Small intestine (tissue), 7 donors: Measurements from ENCODE around the gene AMIGO1. TPM values are rescaled to one million over a fixed set of nuclear protein-coding genes. Genes with fewer than 3 reads are reported as not detected.

Source experiments
- DNase-seq, 2 donors: peaks; one replicate each; pipeline versions ENCODE4 v3.0.0 to v3.0.0-alpha.2; 2013
- FAIRE-seq: peaks from 2 replicates; lab custom pipeline; 2012; peaks lifted over from hg19 to GRCh38; lab: Jason Lieb, UNC
- H3K27ac ChIP-seq, 3 donors: one replicate each; pipeline ENCODE4 v1.5.1; 2013; ENCODE audit warnings: low read length in 2 of 3, mild to moderate bottlenecking in 2 of 3, control low read depth in 1 of 3, inconsistent platforms in 1 of 3, low read depth in 1 of 3, moderate library complexity in 1 of 3
- H3K27me3 ChIP-seq, 3 donors: one replicate each; pipeline ENCODE4 v1.6.1; 2013; ENCODE audit warnings: low read length in 3 of 3, inconsistent platforms in 1 of 3; ENCODE audit not compliant: control insufficient read depth in 3 of 3, insufficient read depth in 3 of 3
- H3K36me3 ChIP-seq, 3 donors: one replicate each; pipeline ENCODE4 v1.6.1; 2013; ENCODE audit warnings: low read length in 3 of 3, inconsistent platforms in 1 of 3, low read depth in 1 of 3, mild to moderate bottlenecking in 1 of 3, moderate library complexity in 1 of 3; ENCODE audit not compliant: control insufficient read depth in 3 of 3, insufficient read depth in 2 of 3
- H3K4me1 ChIP-seq, 3 donors: one replicate each; pipeline ENCODE4 v1.6.1; 2013; ENCODE audit warnings: low read length in 2 of 3, inconsistent platforms in 1 of 3, low read depth in 1 of 3, mild to moderate bottlenecking in 1 of 3, moderate library complexity in 1 of 3; ENCODE audit not compliant: control insufficient read depth in 3 of 3, insufficient read depth in 2 of 3
- H3K4me3 ChIP-seq, 3 donors: one replicate each; pipeline ENCODE4 v1.5.1; 2013; ENCODE audit warnings: low read length in 3 of 3, control low read depth in 1 of 3, inconsistent platforms in 1 of 3, low read depth in 1 of 3, mild to moderate bottlenecking in 1 of 3, moderate library complexity in 1 of 3
- H3K9me3 ChIP-seq, 2 donors: one replicate each; pipeline ENCODE4 v1.6.1; 2013; ENCODE audit warnings: low read depth in 1 of 2, low read length in 1 of 2; ENCODE audit not compliant: control insufficient read depth in 2 of 2, insufficient read depth in 1 of 2
- WGBS, 3 donors: extraction: QIAGEN DNeasy Blood & Tissue Kit; methylation state at CpG; one replicate each; pipeline ENCODE4 v1.1.7; 2013; 5-methylcytosine and 5-hydroxymethylcytosine counted together
- polyA plus RNA-seq, 4 donors: library from polyadenylated mRNA; stranded (reverse) in 3 of 4; unstranded in 1 of 4; fragments of 200-250 nt in 3 of 4; fragments of 120-200 nt in 1 of 4; gene quantifications; one replicate each; pipeline versions ENCODE4 v1.2.1 to v1.2.3, GENCODE V29; 2013
- donor health status: healthy with polysubstance abuse.
- donor health status: control.
- donor health status: control.
- donor health status: Bipolar disorder and iron deficiency.
- donor health status: healthy.

Gene AMIGO1
- polyA plus RNA-seq, 4 donors: 1.3 to 2.9 (median 2.2) TPM

DNA sequence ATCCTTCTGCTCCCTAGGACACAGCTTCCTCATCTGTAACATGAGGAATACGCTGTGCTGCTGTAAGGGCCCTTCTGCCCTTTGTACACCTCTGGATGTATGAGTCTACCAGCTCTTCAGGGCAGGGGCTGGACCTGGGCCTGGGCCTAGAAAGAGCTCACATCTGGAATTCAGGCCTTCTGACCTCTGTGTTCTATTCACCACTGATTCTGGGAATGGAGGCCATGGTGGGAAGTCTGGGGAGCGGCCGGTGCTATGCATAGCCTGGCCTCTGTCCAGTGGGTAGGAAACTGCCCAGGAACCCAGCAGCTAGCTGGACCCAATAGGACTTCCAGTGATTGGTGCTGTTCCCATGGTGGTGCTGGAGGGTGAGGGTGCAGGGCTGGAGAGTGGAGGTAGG lies 19.2 kb upstream of the AMIGO1 start:
- H3K27ac ChIP-seq: no peak overlapping the region
- DNase-seq (no peak), FAIRE-seq (no peak)
- H3K36me3 ChIP-seq: no peaks in the 10 kb centered on the region
- WGBS, 3 donors: 87 to 90% (median 87%) methylated on average over 3 of the region's 3 CpGs
- peaks cover 0 to 5% (median 0%) of the 10 kb centered on the region in 3 donors for H3K4me1 ChIP-seq
- no peak overlapping the region for H3K4me3 ChIP-seq
- no peaks in the 10 kb centered on the region for H3K9me3 ChIP-seq
- H3K27me3 ChIP-seq: no peaks in the 10 kb centered on the region

DNA sequence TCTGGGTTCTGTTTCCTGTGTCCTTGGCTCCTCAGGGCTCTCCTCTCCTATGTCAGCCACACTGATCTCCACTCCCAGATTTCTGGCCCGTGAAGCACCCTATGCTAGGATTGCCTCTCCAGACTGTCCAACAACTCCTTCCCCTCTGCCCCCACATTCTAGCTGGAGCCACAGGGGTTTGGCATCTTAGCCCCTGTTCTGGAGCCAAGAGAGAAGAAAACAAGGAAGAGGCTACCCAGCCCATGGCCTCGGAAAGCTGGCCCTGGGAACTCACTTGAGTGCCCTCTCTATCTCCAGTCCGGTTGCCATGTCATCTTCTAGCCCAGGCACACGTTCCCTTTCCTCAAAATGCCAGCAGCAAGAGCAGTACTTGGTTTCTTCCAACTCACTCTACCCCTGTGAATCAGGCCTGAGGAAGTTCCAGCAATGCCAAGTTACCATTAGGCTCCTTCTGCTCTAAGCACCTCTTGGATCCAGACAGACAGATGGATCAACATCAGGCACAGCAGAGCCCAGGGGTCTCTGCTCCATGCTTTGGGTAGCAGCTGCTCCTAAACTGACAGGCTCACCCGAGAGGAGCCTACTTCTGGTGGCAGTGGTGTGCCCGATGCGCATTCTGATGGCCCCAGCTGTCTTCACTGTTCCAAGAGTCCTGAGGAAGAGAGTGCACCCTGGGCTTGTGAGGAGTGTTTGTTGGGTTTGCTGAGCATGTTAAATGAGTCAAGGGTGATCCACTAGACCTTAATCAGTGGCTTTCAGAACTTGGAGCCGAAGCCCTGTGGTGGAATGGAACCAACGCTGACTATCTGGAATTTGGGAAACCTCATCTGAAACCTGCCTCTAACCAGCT lies 18.5 kb upstream of the AMIGO1 start:
- Histone ChIP-seq H3K36me3 (no peaks in the 10 kb centered on the region), H3K9me3 (no peaks in the 10 kb centered on the region), H3K4me1 (peaks cover 0 to 5% (median 0%) of the 10 kb centered on the region in 3 donors), H3K4me3 (no peak overlapping the region), H3K27me3 (no peaks in the 10 kb centered on the region), H3K27ac (no peak overlapping the region)
- FAIRE-seq: no peak
- no peak for DNase-seq
- WGBS, 3 donors: 85 to 88% (median 87%) methylated on average over 9 of the region's 9 CpGs

DNA sequence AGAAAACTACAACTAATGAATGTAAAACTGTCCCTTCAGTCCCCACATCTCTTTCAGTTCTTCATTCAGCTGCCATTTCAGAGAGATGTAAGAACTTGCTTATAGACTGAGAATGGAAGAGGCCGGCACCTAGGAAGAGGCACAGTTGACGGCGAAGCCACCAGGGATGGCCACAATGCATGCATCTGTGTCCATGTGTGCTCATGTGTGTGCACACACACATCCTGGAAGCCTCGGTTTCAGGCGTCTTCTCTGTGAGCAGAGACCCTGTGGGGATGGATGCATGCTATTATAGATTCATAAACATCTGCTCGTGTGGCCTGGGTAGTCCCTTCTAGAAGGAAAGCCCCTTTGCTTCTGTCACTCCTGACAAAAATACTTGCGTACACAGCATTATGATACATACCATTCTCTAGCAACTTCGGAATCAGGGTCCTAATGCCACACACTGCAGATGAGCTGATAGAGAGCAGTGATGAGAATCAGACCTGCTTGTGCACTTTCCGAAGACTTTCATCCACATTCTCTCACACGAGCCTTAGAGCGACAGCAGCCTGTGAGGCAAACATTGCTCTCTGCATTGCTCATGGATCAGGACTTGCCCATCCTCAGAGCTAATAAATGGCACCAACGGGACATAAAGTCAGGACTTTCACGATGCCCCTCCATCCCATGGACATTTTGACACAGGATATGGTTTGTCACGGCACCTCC lies 17.7 kb upstream of the AMIGO1 start:
- peaks cover 0 to 3% (median 0%) of the 10 kb centered on the region in 3 donors for H3K27me3 ChIP-seq
- no peaks in the 10 kb centered on the region for H3K4me1 ChIP-seq
- no peak overlapping the region for H3K4me3 ChIP-seq
- DNase-seq (no peak), FAIRE-seq (no peak)
- H3K9me3 ChIP-seq: no peaks in the 10 kb centered on the region
- 77 to 86% (median 81%) methylated on average over 14 of the region's 14 CpGs for WGBS, 3 donors
- no peaks in the 10 kb centered on the region for H3K36me3 ChIP-seq
- no peak overlapping the region for H3K27ac ChIP-seq

DNA sequence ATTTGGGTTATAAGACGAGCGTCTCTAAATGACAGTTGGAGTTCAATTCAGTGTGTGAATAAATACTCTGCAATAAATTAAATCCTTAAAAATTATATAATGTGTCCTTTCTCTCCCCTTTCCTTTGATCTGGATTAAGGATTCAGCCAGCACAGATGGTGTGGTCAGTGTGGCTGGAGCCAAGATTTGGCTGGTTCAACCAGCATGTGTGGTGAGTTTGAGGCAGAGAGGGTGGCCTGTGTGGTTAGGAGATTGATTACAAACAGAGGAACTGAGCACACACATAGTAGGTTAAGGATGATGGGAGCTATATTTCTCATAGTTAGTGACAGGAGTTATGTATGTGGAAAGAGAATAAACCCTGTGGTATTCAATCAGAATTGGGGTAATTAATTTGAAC lies 14.2 kb upstream of the AMIGO1 start:
- Histone ChIP-seq H3K4me3 (no peak overlapping the region), H3K27me3 (peaks cover 0 to 19% (median 0%) of the 10 kb centered on the region in 3 donors), H3K9me3 (no peaks in the 10 kb centered on the region), H3K27ac (no peak overlapping the region), H3K4me1 (no peaks in the 10 kb centered on the region), H3K36me3 (no peaks in the 10 kb centered on the region)
- no peak for DNase-seq
- 91 to 96% (median 96%) methylated on average over 2 of the region's 2 CpGs for WGBS, 3 donors
- FAIRE-seq: no peak

DNA sequence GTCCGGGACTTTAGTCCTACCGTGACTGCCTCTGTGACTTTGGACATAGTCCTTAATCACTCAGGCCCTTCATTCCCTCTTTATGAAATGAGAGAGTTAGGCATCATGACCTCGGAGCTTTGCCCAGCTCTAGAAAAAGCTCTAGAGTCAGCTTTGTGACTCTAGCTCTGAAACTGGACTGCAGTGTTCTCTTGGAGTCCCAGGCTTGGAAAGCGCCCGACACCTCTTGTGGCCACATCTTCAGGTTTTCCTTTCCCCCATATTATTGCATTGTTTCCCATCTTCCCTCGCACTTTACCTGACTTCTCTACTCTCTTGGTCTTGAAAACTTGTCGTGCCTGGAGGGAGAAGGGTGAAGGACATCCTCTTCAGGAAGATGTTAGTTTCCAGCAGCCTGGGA lies 12.5 kb upstream of the AMIGO1 start:
- no peak for DNase-seq
- no peaks in the 10 kb centered on the region for H3K36me3 ChIP-seq
- peaks cover 0 to 19% (median 0%) of the 10 kb centered on the region in 3 donors for H3K27me3 ChIP-seq
- H3K9me3 ChIP-seq: no peaks in the 10 kb centered on the region
- H3K4me1 ChIP-seq: peaks cover 0 to 3% (median 2%) of the 10 kb centered on the region in 3 donors
- no peak for FAIRE-seq
- H3K27ac ChIP-seq: no peak overlapping the region
- no peak overlapping the region for H3K4me3 ChIP-seq
- 81 to 89% (median 85%) methylated on average over 7 of the region's 7 CpGs for WGBS, 3 donors

DNA sequence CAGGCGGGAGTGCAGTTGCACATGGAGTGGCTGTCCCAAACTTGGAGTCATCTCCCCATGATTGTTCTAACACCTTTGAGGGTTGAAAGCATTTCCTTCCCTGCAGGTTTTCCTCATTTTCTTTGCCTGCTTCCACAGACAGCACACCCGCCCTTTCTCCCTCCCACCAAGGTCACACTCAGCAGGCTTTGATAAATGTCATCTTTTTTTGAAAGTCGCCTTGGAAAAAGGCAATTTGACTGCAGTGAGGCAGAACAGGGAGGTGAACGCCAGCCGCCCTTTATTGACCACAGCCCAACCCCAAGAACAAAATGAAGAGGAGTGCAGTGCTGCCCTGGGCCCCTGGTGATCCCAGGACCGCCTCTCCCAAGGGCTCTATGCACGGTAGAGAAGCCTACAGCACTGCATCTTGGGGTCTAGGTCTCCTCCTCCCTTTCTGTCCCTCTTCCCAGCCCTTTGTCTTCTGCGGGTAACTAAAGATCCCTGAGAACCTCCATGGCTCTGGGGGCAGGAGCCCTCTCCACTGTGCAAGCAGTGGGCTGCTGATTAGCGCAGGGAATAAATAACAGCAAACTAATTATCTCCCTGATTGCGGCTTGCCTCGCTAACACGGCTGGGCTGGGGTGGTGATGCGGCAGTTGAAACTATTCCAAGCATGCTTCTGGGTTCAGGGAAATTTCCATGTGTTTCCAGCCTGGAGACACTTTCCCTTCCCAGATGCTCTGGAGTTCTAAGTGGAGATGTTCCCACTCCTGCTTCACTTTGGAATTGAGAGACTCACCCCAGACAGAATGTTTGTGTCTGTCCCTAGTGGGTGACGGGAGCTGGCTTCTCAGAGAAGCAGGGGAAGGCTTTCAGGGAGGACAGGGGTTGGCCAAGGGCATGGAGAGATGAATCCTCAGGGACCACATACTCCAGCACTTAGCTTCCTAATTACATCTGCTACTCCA lies 11.8 kb upstream of the AMIGO1 start:
- no peak for FAIRE-seq
- WGBS, 3 donors: 70 to 83% (median 81%) methylated on average over 14 of the region's 14 CpGs

DNA sequence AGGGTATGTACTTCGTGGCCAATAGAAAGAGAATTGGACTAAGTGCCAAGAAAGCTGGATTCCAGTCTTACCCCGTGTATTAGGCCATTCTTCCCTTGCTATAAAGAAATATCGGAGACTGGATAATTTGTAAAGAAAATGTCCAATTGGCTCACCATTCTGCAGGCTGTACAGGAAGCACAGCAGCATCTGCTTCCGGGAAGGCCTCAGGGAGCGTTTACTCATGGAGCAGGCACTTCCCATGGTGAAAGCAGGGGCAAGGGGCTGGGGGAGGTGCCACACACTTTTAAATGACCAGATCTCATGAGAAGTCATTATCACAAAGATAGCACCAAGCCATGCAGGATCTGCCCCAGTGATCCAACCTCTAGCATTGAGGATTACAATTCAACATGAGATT lies 7.8 kb upstream of the AMIGO1 start:
- no peaks in the 10 kb centered on the region for H3K9me3 ChIP-seq
- DNase-seq (no peak), FAIRE-seq (no peak)
- peaks cover 0 to 7% (median 2%) of the 10 kb centered on the region in 3 donors for H3K4me1 ChIP-seq
- no peak overlapping the region for H3K27ac ChIP-seq
- H3K4me3 ChIP-seq: no peak overlapping the region
- peaks cover 0 to 17% (median 0%) of the 10 kb centered on the region in 3 donors for H3K27me3 ChIP-seq
- WGBS, 3 donors: 42 to 76% (median 60%) methylated on average over 5 of the region's 5 CpGs
- H3K36me3 ChIP-seq: no peaks in the 10 kb centered on the region

More for the DNA sequence above, 11.8 kb upstream of the AMIGO1 start:
- Histone ChIP-seq H3K27ac (no peak overlapping the region), H3K4me3 (no peak overlapping the region), H3K36me3 (no peaks in the 10 kb centered on the region), H3K9me3 (no peaks in the 10 kb centered on the region), H3K27me3 (peaks cover 0 to 19% (median 0%) of the 10 kb centered on the region in 3 donors), H3K4me1 (peaks cover 0 to 7% (median 2%) of the 10 kb centered on the region in 3 donors)
- no peak for DNase-seq

DNA sequence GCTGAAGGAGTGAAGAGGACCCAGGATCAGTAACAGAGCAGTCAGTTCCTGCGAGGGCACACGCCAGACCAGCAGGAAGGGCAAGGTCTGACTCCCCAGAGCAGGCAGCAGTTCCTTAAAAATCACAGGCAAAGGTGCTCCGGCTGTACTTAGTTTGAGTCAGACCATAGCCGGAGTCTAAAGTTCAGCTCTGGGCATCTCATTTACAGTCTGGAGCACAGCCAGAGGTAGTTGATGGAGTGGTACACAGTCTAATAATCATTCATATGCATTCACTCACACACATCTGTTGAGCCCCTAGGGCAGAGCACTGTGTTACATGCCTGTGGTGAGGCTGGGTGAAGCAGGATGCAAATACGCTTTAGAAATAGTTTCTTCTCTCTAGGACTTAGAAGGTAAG lies 7.3 kb upstream of the AMIGO1 start:
- Histone ChIP-seq H3K4me3 (no peak overlapping the region), H3K27ac (peak overlapping the region; percentile 21 to 87 (median 66)), H3K27me3 (peaks cover 0 to 12% (median 0%) of the 10 kb centered on the region in 3 donors), H3K36me3 (no peaks in the 10 kb centered on the region), H3K9me3 (no peaks in the 10 kb centered on the region), H3K4me1 (peaks cover 0 to 7% (median 2%) of the 10 kb centered on the region in 3 donors)
- peak; percentile 83 to 97 for DNase-seq
- WGBS, 3 donors: 16 to 57% (median 40%) methylated on average over 5 of the region's 5 CpGs
- no peak for FAIRE-seq
